ENCODE results near the gene SLC16A3.
A peak's percentile ranks its signal among the peaks of the same experiment; 100 is the strongest.

GRCh38 chr17:82236142-82236971 lies 7.5 kb downstream of the SLC16A3 start:
- TF ChIP-seq CTCF (IDR thresholded peaks at IDR 0.05) (peak; percentile 89 to 94 (median 93)), POLR2A (IDR thresholded peaks at IDR 0.05) (no peak)

All from esophagus squamous epithelium (tissue), 4 donors.